Measurements from ENCODE around the gene DDX42.

GRCh38 chr17:63832014-63832413 is 58.0 kb downstream of the DDX42 start:
- TF ChIP-seq POLR2AphosphoS5 (IDR thresholded peaks at IDR 0.05) (no peak), CTCF (IDR thresholded peaks at IDR 0.05) (no peak)
